Lower leg skin (tissue), 3 donors: ENCODE measurements around the gene ZKSCAN8.

Source experiments
- CTCF ChIP-seq, 3 donors: fragments of 450-650 bp; IDR thresholded peaks; one replicate each; pipeline ENCODE4 v1.5.1; 2016; ENCODE audit warnings: antibody characterized with exemption in 3 of 3, mild to moderate bottlenecking in 3 of 3, moderate library complexity in 2 of 3
- POLR2A ChIP-seq, 2 donors: fragments of 450-650 bp; IDR thresholded peaks; one replicate each; pipeline ENCODE4 v1.6.1; 2016 to 2017; ENCODE audit warnings: antibody characterized with exemption in 2 of 2, mild to moderate bottlenecking in 1 of 2, moderate library complexity in 1 of 2

GRCh38 chr6:28152531-28152930, 10.8 kb downstream of the ZKSCAN8 start:
- TF ChIP-seq POLR2A (IDR thresholded peaks at IDR 0.05): no peak
- no peak for TF ChIP-seq CTCF (IDR thresholded peaks at IDR 0.05)
